HG03442 (cell line): Measurements from ENCODE around the gene USP46.

Source experiments
- ATAC-seq: cut with Tn5 transposase; IDR thresholded peaks from one replicate; pipeline ENCODE4 v1.9.1; 2021; ENCODE audit warnings: mild to moderate bottlenecking, moderate library complexity; ENCODE audit not compliant: unreplicated experiment

The USP46 gene

GRCh38 chr4:52657618-52658501 is 1.2 kb downstream of the USP46 start:
- ATAC-seq, result no peak

GRCh38 chr4:52657292-52657617 is 1.8 kb downstream of the USP46 start:
- ATAC-seq, result no peak

DNA sequence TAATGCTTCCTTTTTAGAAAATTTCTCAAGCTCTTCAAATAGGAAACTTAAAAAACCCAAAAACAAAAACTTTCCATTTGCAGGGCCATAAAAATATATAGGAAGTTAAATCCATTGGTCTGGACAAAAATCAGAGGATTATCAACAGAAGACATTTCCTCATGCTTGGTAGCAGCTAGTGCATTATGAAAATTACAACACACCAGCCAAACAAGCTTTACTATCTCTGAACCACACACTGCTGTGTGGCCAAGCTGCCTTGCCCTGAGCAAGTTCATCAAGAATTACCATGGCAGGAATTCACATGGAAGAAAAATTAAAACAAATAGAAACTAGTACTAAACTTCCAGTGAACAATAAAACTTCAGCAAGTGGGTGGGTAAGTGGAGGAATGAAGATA is 3.6 kb downstream of the USP46 start:
- ATAC-seq, result no peak

DNA sequence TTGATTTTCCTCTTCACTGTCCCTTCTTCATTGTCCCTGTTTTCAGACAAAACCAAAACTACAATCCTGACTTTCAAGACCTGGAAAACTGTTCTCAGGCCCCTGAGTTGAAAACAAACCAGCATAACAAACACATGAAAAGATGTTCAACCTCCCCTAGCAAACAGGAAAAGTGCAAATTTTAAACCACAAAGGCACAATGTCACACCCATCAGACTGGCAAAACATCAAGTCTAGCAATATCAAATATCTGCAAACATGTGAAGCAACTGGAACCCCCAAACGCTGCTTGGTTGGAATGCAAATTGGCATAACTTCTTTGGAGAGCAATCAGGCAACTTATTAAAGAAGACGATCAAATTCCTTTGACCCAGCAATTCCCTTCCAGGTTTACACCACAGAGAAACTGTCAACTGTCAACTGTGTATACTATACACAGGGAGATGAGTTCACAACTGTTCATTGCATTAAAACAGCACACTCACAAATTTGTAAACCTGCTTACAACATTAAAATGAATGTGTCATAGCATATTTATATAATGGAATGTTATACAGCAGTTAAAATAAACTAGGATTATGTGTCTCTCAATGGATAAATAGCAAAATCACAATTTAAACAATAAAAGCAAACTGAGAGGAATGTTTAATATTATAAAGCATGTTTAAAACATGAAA is 7.0 kb downstream of the USP46 start:
- ATAC-seq, result no peak

DNA sequence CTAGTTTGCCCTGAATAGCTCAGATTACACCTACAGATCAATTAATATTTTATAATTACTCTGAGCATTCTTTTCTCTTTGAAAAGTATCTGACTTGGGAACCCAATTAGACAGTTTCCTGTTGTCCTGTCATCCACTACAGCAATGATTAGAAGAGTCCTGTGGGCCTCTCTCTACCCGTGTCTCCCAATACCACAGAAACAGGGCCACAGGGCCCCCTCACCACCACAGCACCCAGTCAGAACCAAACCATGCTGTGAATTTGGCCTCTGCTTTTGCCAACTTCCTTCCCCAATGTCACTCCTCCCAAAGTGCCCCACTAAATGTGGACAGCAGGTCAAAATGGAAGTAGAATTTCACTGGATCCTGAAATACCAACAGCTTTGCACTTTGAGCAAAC is 10.3 kb downstream of the USP46 start:
- no peak for ATAC-seq

DNA sequence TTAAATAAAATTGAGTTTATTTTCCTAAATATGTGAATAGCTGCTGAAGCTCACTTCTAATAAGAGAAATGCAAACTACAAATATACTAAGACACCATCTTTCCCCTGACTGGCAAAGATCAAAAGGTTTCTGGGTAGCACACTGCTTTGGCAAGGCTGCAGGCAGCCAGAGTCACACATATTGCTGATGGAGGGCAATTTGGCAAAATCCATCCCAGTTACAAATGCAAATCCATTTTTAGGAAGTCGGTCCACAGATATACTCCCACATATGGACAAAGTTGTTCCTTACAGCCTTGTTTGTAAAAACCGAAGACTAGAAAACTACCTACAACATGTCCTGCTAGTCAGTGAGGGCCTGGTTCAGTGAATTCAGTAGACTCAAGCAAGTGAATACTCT is 12.4 kb downstream of the USP46 start:
- no peak for ATAC-seq

- no peak for ATAC-seq
These were observed 13.0 kb downstream of the USP46 start for GRCh38 chr4:52646096-52646495.

- ATAC-seq, result no peak
These were observed 13.8 kb downstream of the USP46 start for GRCh38 chr4:52645300-52645699.

DNA sequence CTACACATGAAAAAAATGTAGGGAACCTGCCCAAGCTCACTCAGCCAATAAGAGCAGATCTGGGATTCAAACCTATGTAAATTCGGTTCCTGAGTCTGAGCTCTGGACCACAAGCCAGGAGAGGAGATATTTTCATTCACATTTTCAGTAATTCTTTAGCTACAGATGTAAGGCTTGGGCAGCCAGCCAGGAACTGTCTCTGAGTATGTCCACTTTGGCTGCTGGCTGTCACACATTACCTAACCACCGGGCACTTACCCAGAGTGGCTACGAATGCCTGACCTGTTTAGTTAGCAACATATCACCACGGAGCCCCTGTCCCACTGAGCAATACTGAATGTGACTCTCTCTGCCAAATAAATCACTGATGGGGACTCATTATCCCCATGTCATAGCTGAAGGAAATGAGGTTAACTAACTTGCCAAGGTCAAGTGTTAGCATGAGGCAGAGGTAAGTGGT is 15.3 kb downstream of the USP46 start:
- peak; percentile 28 for ATAC-seq

DNA sequence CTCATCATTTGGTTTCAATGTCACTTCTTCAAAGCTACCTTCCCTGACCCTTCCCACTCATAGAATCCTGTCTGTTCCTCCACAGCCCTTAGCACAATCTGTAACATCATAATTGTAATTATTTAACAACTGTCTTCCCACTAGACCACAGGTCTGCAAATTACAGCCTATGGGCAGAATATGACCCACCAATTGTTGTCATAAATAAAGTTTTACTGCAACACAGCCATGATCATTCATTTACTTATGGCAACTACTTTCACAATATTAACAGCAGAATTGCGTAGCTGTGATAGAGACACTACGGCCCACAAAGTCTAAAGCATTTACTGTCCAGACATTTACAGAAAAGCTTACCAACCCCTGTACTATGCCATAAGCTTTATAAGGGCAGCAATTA is 15.9 kb downstream of the USP46 start:
- ATAC-seq, result no peak

DNA sequence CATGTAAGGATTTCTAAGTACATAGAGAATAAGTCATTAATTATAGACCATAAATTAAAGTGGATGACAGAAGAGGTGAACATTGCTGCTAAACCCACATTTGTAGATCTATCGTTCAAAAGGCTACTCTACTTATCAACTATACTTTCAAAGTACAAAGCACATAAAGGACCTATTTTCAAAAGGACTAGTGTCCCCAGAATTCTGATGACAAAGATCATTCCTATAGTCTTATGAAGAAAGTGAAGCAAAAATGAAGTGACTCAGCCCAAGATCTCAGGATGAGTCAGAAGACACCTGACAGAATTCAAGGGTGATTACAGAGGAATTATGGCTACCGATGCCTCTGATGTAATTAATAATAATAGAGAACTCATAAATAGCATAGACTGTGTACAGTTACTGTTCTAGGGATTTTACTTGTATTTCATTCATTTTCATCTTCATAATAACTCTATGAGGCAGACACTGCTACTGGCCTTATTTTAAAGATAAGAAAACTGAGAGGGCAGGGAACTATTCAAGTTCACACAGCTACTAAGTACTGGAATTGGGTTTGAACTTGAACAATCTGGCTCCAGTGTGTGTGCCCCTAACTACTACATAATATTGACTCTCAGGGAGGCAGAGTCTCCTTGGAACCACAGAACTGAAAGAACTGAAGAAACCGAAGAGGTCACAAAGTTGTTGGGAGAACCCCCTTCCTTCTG is 17.1 kb downstream of the USP46 start:
- peak; percentile 87 for ATAC-seq

GRCh38 chr4:52640808-52641565 is 18.1 kb downstream of the USP46 start:
- no peak for ATAC-seq

GRCh38 chr4:52638717-52639116 is 20.4 kb downstream of the USP46 start:
- ATAC-seq, result peak; percentile 42

DNA sequence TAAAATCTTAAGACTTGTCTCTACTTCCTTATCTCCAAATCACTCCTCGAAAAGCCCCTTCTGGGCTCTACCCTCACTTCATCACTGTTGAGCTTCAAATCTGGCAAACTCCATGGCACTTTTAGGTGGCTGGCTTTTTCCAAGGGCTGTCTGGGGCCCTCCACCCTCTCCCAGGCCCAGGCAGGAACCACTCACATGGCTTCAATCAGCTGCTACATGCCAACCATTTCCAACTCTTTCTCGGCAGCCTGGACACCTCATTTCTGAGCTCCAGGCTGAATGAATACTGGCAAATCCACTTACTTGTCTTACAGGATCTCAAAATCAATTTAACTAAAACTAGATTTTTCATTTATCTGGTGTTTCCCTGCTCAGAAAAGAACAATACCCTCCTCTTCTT is 22.0 kb downstream of the USP46 start:
- no peak for ATAC-seq

- no peak for ATAC-seq
These were observed 23.5 kb downstream of the USP46 start for GRCh38 chr4:52635560-52635959.

DNA sequence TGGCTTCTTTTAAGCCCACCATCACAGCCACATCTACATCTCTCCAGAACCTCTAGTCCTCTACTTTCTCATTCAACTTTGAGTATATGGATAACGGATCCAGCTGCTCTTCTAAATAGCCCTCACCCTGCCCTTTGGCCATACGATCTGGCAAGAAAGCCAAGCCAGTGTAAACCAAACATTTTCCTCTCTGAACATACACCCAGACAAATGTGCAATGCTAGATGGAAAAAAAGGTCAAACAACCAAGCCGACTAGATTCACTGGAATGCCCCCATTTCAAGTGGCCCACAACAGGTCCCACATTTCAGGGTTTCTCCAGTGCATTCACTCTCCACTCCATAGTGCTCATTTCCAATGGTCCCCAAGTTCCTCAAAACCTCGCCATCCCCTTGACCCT is 24.0 kb downstream of the USP46 start:
- ATAC-seq, result no peak

GRCh38 chr4:52633846-52634245 is 25.3 kb downstream of the USP46 start:
- no peak for ATAC-seq

DNA sequence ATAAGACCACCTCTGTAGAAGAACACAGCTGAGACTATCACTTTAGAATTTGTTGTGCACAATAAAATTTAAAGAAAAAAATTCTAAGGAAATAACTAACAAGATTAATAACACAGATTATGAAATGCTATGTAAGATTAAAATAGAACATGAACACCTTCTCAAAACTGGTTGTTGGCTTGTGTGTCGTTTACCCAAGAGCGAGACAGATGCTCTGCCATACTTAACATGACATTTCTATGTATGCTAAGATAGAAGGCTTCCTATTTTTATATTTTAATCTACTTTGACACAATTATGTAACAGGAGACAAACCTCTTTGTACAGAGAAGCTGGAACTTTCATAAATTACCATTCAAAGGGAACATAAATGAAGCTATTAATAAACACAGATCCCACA is 30.1 kb downstream of the USP46 start:
- ATAC-seq, result no peak

- no peak for ATAC-seq
These were observed 30.6 kb downstream of the USP46 start for GRCh38 chr4:52628543-52628942.

- ATAC-seq, result no peak
These were observed 31.2 kb downstream of the USP46 start for GRCh38 chr4:52627876-52628275.

GRCh38 chr4:52625216-52625615 is 33.9 kb downstream of the USP46 start:
- ATAC-seq, result no peak
